SK-N-SH (cell line): ENCODE data around the gene ZMYND8. TPM values are rescaled to one million over a fixed set of nuclear protein-coding genes. Genes with fewer than 3 reads are reported as not detected.
"Not testable (repeated sequence)": the region's sequence is repeated elsewhere in the genome, so short reads cannot be mapped to it uniquely, and the experiment has no call there.

Experiments used
- CTCF ChIA-PET: fragments of 300-600, 350-600 bp; formaldehyde crosslinking; extraction: SDS; loops from one replicate; lab custom pipeline; 2021; lab: Yijun Ruan, JAX
- POLR2A ChIA-PET: fragments of 350-600 bp; sonication (Branson Sonifier 250); formaldehyde crosslinking; extraction: SDS; loops from one replicate; lab custom pipeline; 2020; ENCODE audit warnings: antibody characterized with exemption, inconsistent platforms; lab: Yijun Ruan, JAX
- DNase-seq: peaks from one replicate; pipeline ENCODE4 v3.0.0; 2012
- H2AFZ ChIP-seq: fragments of 200-600 bp; sonication (generic); 2 replicates; pipeline ENCODE4 v1.8.1; 2016; ENCODE audit warnings: antibody characterized with exemption, mild to moderate bottlenecking, low read depth
- H3F3A ChIP-seq: fragments of 200-600 bp; sonication (generic); replicated peaks from 2 replicates; pipeline ENCODE3; 2016; ENCODE audit warnings: antibody characterized with exemption, mild to moderate bottlenecking; ENCODE audit not compliant: insufficient read depth
- H3K27ac ChIP-seq, 2 experiments: fragments of 200-500 bp in 1 of 2; fragments of 200-600 bp in 1 of 2; sonication (Bioruptor generic) in 1 of 2; sonication (generic), shearing (Covaris generic) in 1 of 2; 2 replicates each; pipeline versions ENCODE4 v1.5.1 to v1.6.1; 2014 to 2016; ENCODE audit warnings: low read depth in 2 of 2, inconsistent platforms in 1 of 2, low read length in 1 of 2, mild to moderate bottlenecking in 1 of 2, mixed read lengths in 1 of 2
- H3K27me3 ChIP-seq: fragments of 200-600 bp; sonication (generic), shearing (Covaris generic); 2 replicates; pipeline ENCODE4 v1.6.1; 2016; ENCODE audit warnings: mixed run types; ENCODE audit not compliant: insufficient read depth
- H3K36me3 ChIP-seq, 2 experiments: fragments of 200-500 bp in 1 of 2; fragments of 200-600 bp in 1 of 2; sonication (Bioruptor generic) in 1 of 2; sonication (generic) in 1 of 2; replicated peaks in 1 of 2; 2 replicates each; pipeline versions ENCODE3 to v1.5.1; 2014 to 2016; ENCODE audit warnings: low read length in 1 of 2, mild to moderate bottlenecking in 1 of 2; ENCODE audit not compliant: insufficient read depth in 2 of 2, control insufficient read depth in 1 of 2
- H3K4me1 ChIP-seq, 2 experiments: fragments of 200-500 bp in 1 of 2; fragments of 200-600 bp in 1 of 2; sonication (Bioruptor generic) in 1 of 2; sonication (generic), shearing (Covaris generic) in 1 of 2; 2 replicates each; pipeline versions ENCODE4 v1.5.1 to v1.6.1; 2014 to 2016; ENCODE audit warnings: low read depth in 1 of 2, low read length in 1 of 2, mixed run types in 1 of 2; ENCODE audit not compliant: insufficient read depth in 2 of 2, control insufficient read depth in 1 of 2
- H3K4me2 ChIP-seq: fragments of 200-600 bp; sonication (generic), shearing (Covaris generic); 2 replicates; pipeline ENCODE4 v1.6.1; 2017; ENCODE audit warnings: mixed run types
- H3K4me3 ChIP-seq, 2 experiments: fragments of 200-500 bp in 1 of 2; fragments of 200-600 bp in 1 of 2; sonication (Bioruptor generic) in 1 of 2; sonication (generic), shearing (Covaris generic) in 1 of 2; 2 replicates each; pipeline versions ENCODE4 v1.5.1 to v1.8.1; 2014 to 2016; ENCODE audit warnings: low read depth in 2 of 2, inconsistent platforms in 1 of 2, low read length in 1 of 2, mild to moderate bottlenecking in 1 of 2, mixed read lengths in 1 of 2, moderate library complexity in 1 of 2
- H3K79me2 ChIP-seq: fragments of 200-600 bp; sonication (generic); 2 replicates; pipeline ENCODE4 v1.8.1; 2017; ENCODE audit warnings: mild to moderate bottlenecking; ENCODE audit not compliant: insufficient read depth
- H3K9ac ChIP-seq: fragments of 200-600 bp; sonication (generic); 2 replicates; pipeline ENCODE4 v1.6.1; 2017; ENCODE audit warnings: mixed run types
- H3K9me2 ChIP-seq: fragments of 200-600 bp; sonication (generic); 2 replicates; pipeline ENCODE4 v1.6.1; 2017; ENCODE audit warnings: mixed run types
- H3K9me3 ChIP-seq: fragments of 200-600 bp; sonication (generic); 2 replicates; pipeline ENCODE4 v1.6.1; 2017; ENCODE audit warnings: mixed run types, mild to moderate bottlenecking, moderate library complexity
- H4K20me1 ChIP-seq: fragments of 200-600 bp; sonication (generic); 2 replicates; pipeline ENCODE4 v1.6.1; 2017; ENCODE audit warnings: mild to moderate bottlenecking, mixed run types; ENCODE audit not compliant: insufficient read depth
- EP300 ChIP-seq, 2 experiments: IDR thresholded peaks; 2 replicates each; pipeline versions ENCODE4 v1.4.0 to v1.6.1; 2012; ENCODE audit warnings: borderline replicate concordance in 1 of 2, low read depth in 1 of 2, low read length in 1 of 2
- FOXJ3 ChIP-seq: sonication (generic); formaldehyde crosslinking; IDR thresholded peaks from 2 replicates; pipeline ENCODE4 v1.5.1; 2020; ENCODE audit warnings: mild to moderate bottlenecking, missing genetic modification reagents
- GABPA ChIP-seq: IDR thresholded peaks from 2 replicates; pipeline ENCODE4 v1.4.0; 2012; ENCODE audit warnings: low read depth, mild to moderate bottlenecking
- IRF3 ChIP-seq: fragments of 150-350 bp; IDR thresholded peaks from 2 replicates; pipeline ENCODE4 v1.6.1; 2016; ENCODE audit warnings: mild to moderate bottlenecking, low read depth, low read length
- JUND ChIP-seq: IDR thresholded peaks from 2 replicates; pipeline ENCODE4 v1.4.0; 2012
- NRF1 ChIP-seq: IDR thresholded peaks from 2 replicates; pipeline ENCODE4 v1.6.1; 2012; ENCODE audit warnings: low read depth, mild to moderate bottlenecking, low read length
- RCOR1 ChIP-seq: fragments of 150-350 bp; IDR thresholded peaks from 2 replicates; pipeline ENCODE4 v1.6.1; 2017; ENCODE audit warnings: antibody characterized with exemption, low read length
- WGBS: methylation state at CpG from one replicate; pipeline ENCODE4 v1.1.6; 2017; ENCODE audit warnings: low lambda C conversion rate; 5-methylcytosine and 5-hydroxymethylcytosine counted together
- polyA plus RNA-seq, 3 experiments: library from polyadenylated mRNA; depleted of rRNA; stranded (reverse); fragments of >200 nt; gene quantifications; 2 replicates each; pipeline ENCODE4 v1.2.3, GENCODE V29; 2012

Gene ZMYND8
- polyA plus RNA-seq, 1 of the 3 experiments (the other 2 are of a cell fraction): 25.3 TPM

- Histone ChIP-seq H3K9me2 (no peaks in the 10 kb centered on the region), H3K4me1 (peaks cover 10 to 33% of the 10 kb centered on the region in 2 experiments), H3K79me2 (peaks cover 22% of the 10 kb centered on the region), H3F3A (peaks cover 59% of the 10 kb centered on the region), H3K9me3 (no peaks in the 10 kb centered on the region), H2AFZ (no peak overlapping the region), H3K36me3 (peaks cover 33 to 61% of the 10 kb centered on the region in 2 experiments), H3K4me3 (no peak overlapping the region), H4K20me1 (no peaks in the 10 kb centered on the region), H3K27ac (peak overlapping the region in 1 of 2 experiments; percentile 97; a peak in 2 of 4 replicates), H3K9ac (no peak overlapping the region), H3K27me3 (no peaks in the 10 kb centered on the region), H3K4me2 (no peak overlapping the region)
- no peak for DNase-seq
- CTCF ChIA-PET: interaction anchor here (1.0 to 16.3 kb wide), 3 partner anchors 7 to 102 kb away, joined by 3 to 546 read pairs (median 56); no protein-coding TSS in a partner anchor
- POLR2A ChIA-PET: no interaction called here
- no peak for TF ChIP-seq EP300 (IDR thresholded peaks at IDR 0.05; ENCODE audit: borderline replicate concordance in 1 of 2, low read depth in 1 of 2, low read length in 1 of 2)
- WGBS: 77% methylated on average over 7 of the region's 8 CpGs
Observed at GRCh38 chr20:47278907-47279348, 77.6 kb downstream of the ZMYND8 start.

GRCh38 chr20:47277535-47277872 lies 79.0 kb downstream of the ZMYND8 start:
- H3K9me2 ChIP-seq, H3K9me3 ChIP-seq, H4K20me1 ChIP-seq, POLR2A ChIA-PET, H3K27me3 ChIP-seq, H2AFZ ChIP-seq, H3K4me3 ChIP-seq, H3K9ac ChIP-seq, DNase-seq: not testable (repeated sequence)
- Histone ChIP-seq H3F3A (peaks cover 72% of the 10 kb centered on the region), H3K36me3 (peaks cover 25 to 57% of the 10 kb centered on the region in 2 experiments), H3K79me2 (peaks cover 36% of the 10 kb centered on the region), H3K4me2 (0 out of 2 replicates have a peak overlapping the region, but pooled peaks have one; percentile 13), H3K27ac (peak overlapping the region; percentile 50 to 97), H3K4me1 (peaks cover 8 to 48% of the 10 kb centered on the region in 2 experiments)
- CTCF ChIA-PET: interaction anchor here (0.7 to 16.3 kb wide), 4 partner anchors 72 to 104 kb away, joined by 3 to 546 read pairs (median 4); no protein-coding TSS in a partner anchor
- WGBS: 96% methylated on average over 5 of the region's 5 CpGs

GRCh38 chr20:47276851-47277534 lies 79.5 kb downstream of the ZMYND8 start:
- Histone ChIP-seq H3K79me2 (peaks cover 41% of the 10 kb centered on the region), H3K9me3 (no peaks in the 10 kb centered on the region), H3K4me3 (no peak overlapping the region), H2AFZ (no peak overlapping the region), H3K27ac (peak overlapping the region; percentile 50 to 97), H3K4me2 (0 out of 2 replicates have a peak overlapping the region, but pooled peaks have one; percentile 13), H3K36me3 (peaks cover 22 to 53% of the 10 kb centered on the region in 2 experiments), H3F3A (peaks cover 72% of the 10 kb centered on the region), H3K9ac (no peak overlapping the region), H3K27me3 (no peaks in the 10 kb centered on the region), H4K20me1 (no peaks in the 10 kb centered on the region), H3K4me1 (peaks cover 8 to 48% of the 10 kb centered on the region in 2 experiments), H3K9me2 (no peaks in the 10 kb centered on the region)
- ChIA-PET CTCF (interaction anchor here (0.6 to 16.3 kb wide), 4 partner anchors 19 to 104 kb away, joined by 3 to 546 read pairs (median 4); no protein-coding TSS in a partner anchor), POLR2A (no interaction called here)
- WGBS: 73% methylated on average over 8 of the region's 8 CpGs
- no peak for TF ChIP-seq GABPA
- TF ChIP-seq IRF3: no peak
- TF ChIP-seq JUND: no peak
- no peak for TF ChIP-seq NRF1
- 0 out of 2 replicates have a peak, but pooled peaks have one; percentile 16 for TF ChIP-seq RCOR1
- no peak for TF ChIP-seq FOXJ3 (CRISPR knock-in tag)
- DNase-seq: no peak
